HL-60 (cell line): ENCODE data around the gene LRIT1.

Experiments
- DNase-seq, 2 experiments: peaks; one replicate each; pipeline ENCODE4 v3.0.0-alpha.2; 2010 to 2020; ENCODE audit warnings: low read depth in 1 of 2, low spot score in 1 of 2
- H3K27ac ChIP-seq: fragments of 250-450 bp; sonication (Bioruptor Pico); replicated peaks from 2 replicates; pipeline ENCODE4 v1.5.1; 2020; ENCODE audit warnings: mild to moderate bottlenecking, moderate library complexity
- H3K27me3 ChIP-seq: fragments of 250-450 bp; sonication (Bioruptor Pico); 2 replicates; pipeline ENCODE4 v1.5.1; 2021; ENCODE audit warnings: mild to moderate bottlenecking, moderate library complexity; ENCODE audit not compliant: insufficient read depth, poor library complexity, severe bottlenecking
- H3K4me3 ChIP-seq: replicated peaks from 2 replicates; pipeline ENCODE4 v1.5.1; 2011; ENCODE audit warnings: mild to moderate bottlenecking, control low read depth, low read length; ENCODE audit not compliant: insufficient read depth
- GABPA ChIP-seq: IDR thresholded peaks from 2 replicates; pipeline ENCODE4 v1.6.1; 2012; ENCODE audit warnings: low read depth
- POLR2AphosphoS5 ChIP-seq: IDR thresholded peaks from 2 replicates; pipeline ENCODE4 v1.6.1; 2012; ENCODE audit warnings: low read depth
- SPI1 ChIP-seq: IDR thresholded peaks from 2 replicates; pipeline ENCODE4 v1.6.1; 2012; ENCODE audit warnings: low read depth, mild to moderate bottlenecking, borderline replicate concordance
- TF ChIP-seq, protein P1 (sequence below): IDR thresholded peaks from one replicate; pipeline ENCODE4 v1.5.1; 2011; ENCODE audit warnings: low read length, control low read depth, inconsistent platforms; ENCODE audit not compliant: insufficient read depth
- TF ChIP-seq, protein P2 (sequence below): IDR thresholded peaks from 2 replicates; pipeline ENCODE4 v1.6.1; 2012; ENCODE audit warnings: low read depth; ENCODE audit not compliant: insufficient replicate concordance

Gene LRIT1

DNA sequence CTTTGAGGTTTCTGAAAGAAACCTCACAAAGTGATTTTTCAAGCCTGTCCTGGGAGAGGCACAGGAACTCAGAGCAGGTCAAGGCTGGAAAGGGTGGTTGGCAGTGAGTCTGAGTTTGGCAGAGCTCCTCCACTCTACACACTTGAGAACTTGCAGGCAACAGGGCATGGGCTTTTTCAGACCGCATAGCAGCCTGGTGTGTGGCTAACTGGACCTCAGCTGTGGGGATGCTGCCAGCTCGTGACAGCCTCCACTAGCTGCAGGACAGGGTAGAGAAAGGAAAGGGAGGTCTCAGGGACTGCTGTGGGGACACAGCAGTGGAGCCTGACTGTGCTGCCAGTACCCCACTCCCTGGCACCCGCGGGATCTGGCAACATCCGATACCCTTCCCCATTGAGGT lies 44.4 kb downstream of the LRIT1 start:
- DNase-seq, result no peak
- TF ChIP-seq, protein P1, sequence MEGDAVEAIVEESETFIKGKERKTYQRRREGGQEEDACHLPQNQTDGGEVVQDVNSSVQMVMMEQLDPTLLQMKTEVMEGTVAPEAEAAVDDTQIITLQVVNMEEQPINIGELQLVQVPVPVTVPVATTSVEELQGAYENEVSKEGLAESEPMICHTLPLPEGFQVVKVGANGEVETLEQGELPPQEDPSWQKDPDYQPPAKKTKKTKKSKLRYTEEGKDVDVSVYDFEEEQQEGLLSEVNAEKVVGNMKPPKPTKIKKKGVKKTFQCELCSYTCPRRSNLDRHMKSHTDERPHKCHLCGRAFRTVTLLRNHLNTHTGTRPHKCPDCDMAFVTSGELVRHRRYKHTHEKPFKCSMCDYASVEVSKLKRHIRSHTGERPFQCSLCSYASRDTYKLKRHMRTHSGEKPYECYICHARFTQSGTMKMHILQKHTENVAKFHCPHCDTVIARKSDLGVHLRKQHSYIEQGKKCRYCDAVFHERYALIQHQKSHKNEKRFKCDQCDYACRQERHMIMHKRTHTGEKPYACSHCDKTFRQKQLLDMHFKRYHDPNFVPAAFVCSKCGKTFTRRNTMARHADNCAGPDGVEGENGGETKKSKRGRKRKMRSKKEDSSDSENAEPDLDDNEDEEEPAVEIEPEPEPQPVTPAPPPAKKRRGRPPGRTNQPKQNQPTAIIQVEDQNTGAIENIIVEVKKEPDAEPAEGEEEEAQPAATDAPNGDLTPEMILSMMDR, result no peak
- TF ChIP-seq GABPA (no peak), POLR2AphosphoS5 (no peak), SPI1 (no peak)
- TF ChIP-seq, protein P2, sequence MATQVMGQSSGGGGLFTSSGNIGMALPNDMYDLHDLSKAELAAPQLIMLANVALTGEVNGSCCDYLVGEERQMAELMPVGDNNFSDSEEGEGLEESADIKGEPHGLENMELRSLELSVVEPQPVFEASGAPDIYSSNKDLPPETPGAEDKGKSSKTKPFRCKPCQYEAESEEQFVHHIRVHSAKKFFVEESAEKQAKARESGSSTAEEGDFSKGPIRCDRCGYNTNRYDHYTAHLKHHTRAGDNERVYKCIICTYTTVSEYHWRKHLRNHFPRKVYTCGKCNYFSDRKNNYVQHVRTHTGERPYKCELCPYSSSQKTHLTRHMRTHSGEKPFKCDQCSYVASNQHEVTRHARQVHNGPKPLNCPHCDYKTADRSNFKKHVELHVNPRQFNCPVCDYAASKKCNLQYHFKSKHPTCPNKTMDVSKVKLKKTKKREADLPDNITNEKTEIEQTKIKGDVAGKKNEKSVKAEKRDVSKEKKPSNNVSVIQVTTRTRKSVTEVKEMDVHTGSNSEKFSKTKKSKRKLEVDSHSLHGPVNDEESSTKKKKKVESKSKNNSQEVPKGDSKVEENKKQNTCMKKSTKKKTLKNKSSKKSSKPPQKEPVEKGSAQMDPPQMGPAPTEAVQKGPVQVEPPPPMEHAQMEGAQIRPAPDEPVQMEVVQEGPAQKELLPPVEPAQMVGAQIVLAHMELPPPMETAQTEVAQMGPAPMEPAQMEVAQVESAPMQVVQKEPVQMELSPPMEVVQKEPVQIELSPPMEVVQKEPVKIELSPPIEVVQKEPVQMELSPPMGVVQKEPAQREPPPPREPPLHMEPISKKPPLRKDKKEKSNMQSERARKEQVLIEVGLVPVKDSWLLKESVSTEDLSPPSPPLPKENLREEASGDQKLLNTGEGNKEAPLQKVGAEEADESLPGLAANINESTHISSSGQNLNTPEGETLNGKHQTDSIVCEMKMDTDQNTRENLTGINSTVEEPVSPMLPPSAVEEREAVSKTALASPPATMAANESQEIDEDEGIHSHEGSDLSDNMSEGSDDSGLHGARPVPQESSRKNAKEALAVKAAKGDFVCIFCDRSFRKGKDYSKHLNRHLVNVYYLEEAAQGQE, result no peak
- H3K4me3 ChIP-seq, result no peak overlapping the region
- no peak overlapping the region for H3K27ac ChIP-seq
- peaks cover 33% of the 10 kb centered on the region for H3K27me3 ChIP-seq

DNA sequence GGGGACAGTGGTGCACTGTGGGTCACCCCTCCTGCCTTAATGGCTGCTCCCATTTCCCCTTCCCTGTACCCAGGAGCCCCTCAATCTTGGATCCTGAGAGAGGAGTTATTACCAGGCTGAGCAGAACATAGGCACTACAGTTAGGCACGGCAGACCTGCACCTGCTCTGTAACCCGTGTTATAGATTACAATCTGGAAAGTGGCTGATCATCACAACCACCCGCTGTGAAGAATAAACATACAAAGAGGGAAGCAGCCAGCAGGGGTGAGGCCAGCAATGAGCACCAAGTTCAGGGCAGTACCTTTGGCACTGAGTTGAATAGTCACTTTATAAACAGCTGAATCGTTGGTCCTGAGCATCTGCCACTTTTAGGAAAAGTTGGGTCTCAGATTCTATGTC lies 45.3 kb downstream of the LRIT1 start:
- H3K4me3 ChIP-seq, result no peak overlapping the region
- no peak overlapping the region for H3K27ac ChIP-seq
- no peak for DNase-seq
- TF ChIP-seq POLR2AphosphoS5, result no peak
- TF ChIP-seq GABPA, result no peak
- TF ChIP-seq, protein P1, result no peak
- TF ChIP-seq, protein P2, result no peak
- no peak for TF ChIP-seq SPI1
- H3K27me3 ChIP-seq, result peaks cover 33% of the 10 kb centered on the region

DNA sequence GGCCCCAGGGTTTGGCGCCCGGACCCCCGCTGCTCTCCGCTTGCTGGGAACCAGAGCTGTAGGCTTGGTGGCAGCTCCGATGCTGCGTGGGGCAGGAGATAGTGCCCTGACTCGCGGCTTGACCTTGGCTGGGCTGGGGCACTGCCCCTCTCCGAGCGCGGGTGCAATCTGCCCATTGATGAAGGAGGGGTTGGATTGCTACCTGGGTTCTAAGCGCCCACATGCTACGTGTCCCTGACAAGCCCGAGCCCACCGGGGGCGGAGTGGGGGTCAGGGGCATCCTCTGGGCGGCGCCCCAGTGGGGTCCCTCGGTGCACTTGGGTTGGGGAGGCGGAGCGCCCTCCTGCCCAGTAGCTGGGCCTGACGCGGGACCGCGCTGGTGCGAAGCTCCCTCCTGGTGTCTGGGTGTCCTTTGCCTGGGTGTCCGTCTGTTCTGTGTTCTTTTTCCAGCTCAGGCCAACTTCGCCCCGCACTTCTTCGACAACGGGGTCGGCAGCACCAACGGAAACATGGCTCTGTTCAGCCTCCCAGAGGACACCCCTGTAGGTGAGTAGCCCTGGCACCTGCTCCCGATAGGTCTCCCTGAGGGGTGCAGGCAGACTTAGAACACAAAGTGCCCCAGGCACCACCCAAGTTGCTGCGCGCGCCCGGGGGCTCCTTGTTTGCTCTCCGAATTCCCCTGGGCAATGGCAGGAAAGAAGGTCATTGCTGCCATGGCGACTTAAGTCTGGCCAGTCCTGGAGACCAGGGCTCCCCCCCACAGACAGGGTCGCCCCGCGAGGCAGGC lies 46.1 kb downstream of the LRIT1 start:
- TF ChIP-seq, protein P2, result no peak
- TF ChIP-seq POLR2AphosphoS5, result no peak
- TF ChIP-seq SPI1, result no peak
- TF ChIP-seq GABPA, result no peak
- TF ChIP-seq, protein P1, result no peak
- Histone ChIP-seq H3K27ac (no peak overlapping the region), H3K4me3 (no peak overlapping the region), H3K27me3 (peaks cover 33% of the 10 kb centered on the region)
- no peak for DNase-seq
